Left colon (tissue), 2 donors: ENCODE results near the gene PIP. TPM values are rescaled to one million over a fixed set of nuclear protein-coding genes. Genes with fewer than 3 reads are reported as not detected.
"Not testable (repeated sequence)": the region's sequence is repeated elsewhere in the genome, so short reads cannot be mapped to it uniquely, and the experiment has no call there.

Source experiments
- ATAC-seq: fragments of 200-7000 bp; cut with Tn5 transposase; one replicate; pipeline ENCODE4 v1.9.1; 2020; ENCODE audit warnings: mild to moderate bottlenecking, moderate library complexity
- DNase-seq, 2 donors: peaks; one replicate each; pipeline ENCODE4 v3.0.0-alpha.2; 2020
- intact Hi-C, 2 donors: fragments of 100-400 bp; cut with DNase I in 1 of 2; cut with micrococcal nuclease in 1 of 2; formaldehyde crosslinking; loops; one replicate each; pipeline versions ENCODE4 v1.11.2 to v1.14.0; 2022; cut with DNase I, micrococcal nuclease
- long read RNA-seq: library from polyadenylated mRNA; unstranded; transcript quantifications from one replicate; pipeline ENCODE4 v2.0.0, GENCODE V29; 2021
- total RNA-seq, 2 donors: library from RNA; stranded (reverse); fragmentation: NEBNext Ultra II Directional; extraction: Animal tissue kit (Norgen Biotek cat#: 25700); gene quantifications; one replicate each; pipeline ENCODE4 v1.2.1, GENCODE V29; 2021
- donor health status: DM: no; HTN: no; CAD: no.
- donor health status: DM: yes; HTN: yes; CAD: no.

The PIP gene
- not detected for total RNA-seq
- long read RNA-seq: 0 reads

DNA sequence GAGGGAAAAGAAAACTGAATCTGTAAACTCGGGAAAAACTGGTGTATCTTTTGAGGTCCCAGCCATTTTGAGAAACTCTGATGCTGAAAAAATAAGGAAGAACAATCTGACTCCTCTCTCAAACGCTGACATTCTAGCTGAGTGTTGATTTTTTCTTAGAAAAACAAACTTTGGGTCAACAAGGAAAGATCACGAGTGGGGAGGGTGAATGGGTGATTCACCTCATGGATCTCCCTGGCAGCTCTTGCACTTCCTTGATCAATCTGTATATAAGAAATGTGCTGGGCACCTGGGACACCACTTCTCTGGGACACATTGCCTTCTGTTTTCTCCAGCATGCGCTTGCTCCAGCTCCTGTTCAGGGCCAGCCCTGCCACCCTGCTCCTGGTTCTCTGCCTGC lies at the start of gene PIP:
PIP (plus strand) TSS at position 297 of the 400 bp plus-strand sequence; CDS start at position 337, 40 bp downstream.
- intact Hi-C loops: no loop called here
- ATAC-seq: no peak

DNA sequence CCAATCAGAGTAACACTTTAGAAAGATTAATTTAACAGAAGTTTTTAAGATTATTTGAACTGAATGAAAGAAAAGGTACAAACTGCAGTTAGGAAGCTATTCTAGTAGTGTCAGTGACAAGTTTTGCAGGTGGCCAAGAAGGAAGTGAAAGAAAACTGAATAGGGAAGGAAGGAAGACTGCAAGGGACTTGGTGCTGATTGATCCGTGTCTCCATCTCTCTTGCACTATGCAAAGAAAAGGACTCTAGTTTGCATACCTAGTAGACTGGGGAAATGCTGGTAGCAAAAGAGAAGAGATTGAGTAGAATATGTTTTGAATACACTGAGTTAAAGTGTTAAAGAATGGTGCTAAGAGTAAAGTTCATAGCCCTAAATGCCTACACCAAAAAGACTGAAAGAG lies 46.8 kb upstream of the PIP start:
- ATAC-seq: no peak
- DNase-seq: no peak
- intact Hi-C loops: no loop called here

More for the DNA sequence above, at the start of gene PIP:
- DNase-seq: no peak

GRCh38 chr7:143085610-143086009 lies 46.3 kb upstream of the PIP start:
- ATAC-seq, intact Hi-C loops, DNase-seq: not testable (repeated sequence)

- DNase-seq, intact Hi-C loops, ATAC-seq: not testable (repeated sequence)
Observed at GRCh38 chr7:143088549-143089231, 43.2 kb upstream of the PIP start.

GRCh38 chr7:143096146-143096545 lies 35.7 kb upstream of the PIP start:
- ATAC-seq: no peak
- intact Hi-C loops: no loop called here
- DNase-seq: no peak

DNA sequence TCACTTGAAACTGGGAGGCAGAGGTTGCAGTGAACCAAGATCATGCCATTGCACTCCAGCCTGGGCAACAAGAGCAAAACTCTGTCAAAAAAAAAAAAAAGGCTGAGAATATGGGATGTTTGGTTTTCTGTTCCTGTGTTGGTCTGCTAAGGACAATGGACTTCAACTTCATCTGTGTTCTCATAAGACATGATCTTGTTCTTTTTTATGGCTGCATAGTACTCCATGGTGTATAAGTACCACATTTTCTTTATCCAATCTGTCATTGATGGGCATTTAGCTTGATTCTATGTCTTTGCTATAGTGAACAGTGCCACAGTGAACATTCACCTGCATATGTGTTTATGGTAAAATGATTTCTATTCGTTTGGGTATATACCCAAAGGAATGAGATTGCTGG lies 32.3 kb upstream of the PIP start:
- intact Hi-C loops, ATAC-seq, DNase-seq: not testable (repeated sequence)

DNA sequence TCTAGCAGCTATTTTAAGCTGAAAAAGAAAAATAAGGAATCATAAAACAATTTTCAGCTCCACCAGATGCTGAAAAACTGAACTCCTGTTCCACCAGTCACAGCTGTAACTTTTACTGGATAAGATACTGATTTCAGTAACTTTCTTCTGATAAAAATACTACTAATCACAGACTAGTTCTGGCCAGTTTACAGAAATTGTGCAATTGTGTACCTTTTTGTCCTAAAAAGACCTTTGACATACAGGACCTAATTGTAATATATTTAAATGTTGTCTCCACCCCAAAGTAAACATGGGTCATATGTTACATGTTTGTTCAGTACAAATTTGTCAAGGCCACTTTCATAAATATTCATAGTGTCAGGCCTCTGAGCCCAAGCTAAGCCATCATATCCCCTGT lies 27.1 kb upstream of the PIP start:
- intact Hi-C loops: no loop called here
- ATAC-seq (no peak), DNase-seq (no peak)

DNA sequence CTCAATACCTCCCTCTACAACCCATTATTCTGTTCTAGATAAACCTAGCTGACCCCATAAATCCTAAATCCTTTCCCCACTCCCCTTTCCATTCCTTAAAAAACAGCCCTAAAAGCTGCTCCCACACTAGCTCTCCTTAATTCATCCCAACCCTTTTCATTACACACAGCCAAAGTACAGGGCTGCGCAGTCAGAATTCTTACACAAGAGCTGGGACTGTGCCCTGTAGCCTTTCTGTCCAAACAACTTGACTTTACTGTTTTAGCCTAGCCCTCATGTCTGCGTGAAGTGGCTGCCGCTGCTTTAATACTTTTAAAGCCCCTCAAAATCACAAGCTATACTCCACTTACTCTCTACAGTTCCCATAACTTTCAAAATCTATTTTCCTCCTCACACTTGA lies 23.9 kb upstream of the PIP start:
- DNase-seq, ATAC-seq, intact Hi-C loops: not testable (repeated sequence)

- DNase-seq: no peak
- no peak for ATAC-seq
- intact Hi-C loops: no loop called here
Observed at GRCh38 chr7:143117395-143117794, 14.5 kb upstream of the PIP start.

DNA sequence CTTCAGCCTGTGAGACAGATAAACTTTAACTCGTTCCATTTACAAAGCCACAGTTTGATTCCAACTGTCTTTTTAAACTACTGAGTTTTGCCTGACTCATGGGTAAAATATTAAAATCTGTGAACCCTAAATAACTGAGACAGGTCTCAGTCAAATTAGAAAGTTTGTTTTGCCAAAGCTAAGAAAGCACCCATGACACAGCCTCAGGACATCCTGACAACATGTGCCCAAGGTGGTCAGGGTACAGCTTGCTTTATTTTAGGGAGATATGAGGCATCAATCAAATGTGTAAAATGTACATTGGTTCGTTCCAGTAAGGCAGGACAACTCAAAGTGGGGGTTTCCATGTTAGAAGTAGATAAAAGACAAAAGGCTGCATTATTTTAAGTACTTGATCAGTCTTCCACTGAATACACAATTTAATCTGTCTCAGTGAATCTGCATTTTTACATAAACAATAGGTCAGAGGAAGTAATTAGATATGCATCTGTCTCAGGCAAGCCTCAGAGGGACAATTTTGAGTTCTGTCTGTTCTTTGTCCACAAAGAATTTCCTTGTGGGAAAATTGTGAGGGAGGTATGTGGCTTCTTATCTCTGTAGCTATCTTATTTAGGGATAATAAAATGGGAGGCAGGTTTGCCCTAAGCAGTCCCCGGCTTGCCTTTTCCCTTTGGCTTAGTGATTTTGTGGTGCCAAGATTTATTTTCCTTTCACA lies 11.0 kb upstream of the PIP start:
- intact Hi-C loops: no loop called here
- ATAC-seq: no peak
- no peak for DNase-seq

DNA sequence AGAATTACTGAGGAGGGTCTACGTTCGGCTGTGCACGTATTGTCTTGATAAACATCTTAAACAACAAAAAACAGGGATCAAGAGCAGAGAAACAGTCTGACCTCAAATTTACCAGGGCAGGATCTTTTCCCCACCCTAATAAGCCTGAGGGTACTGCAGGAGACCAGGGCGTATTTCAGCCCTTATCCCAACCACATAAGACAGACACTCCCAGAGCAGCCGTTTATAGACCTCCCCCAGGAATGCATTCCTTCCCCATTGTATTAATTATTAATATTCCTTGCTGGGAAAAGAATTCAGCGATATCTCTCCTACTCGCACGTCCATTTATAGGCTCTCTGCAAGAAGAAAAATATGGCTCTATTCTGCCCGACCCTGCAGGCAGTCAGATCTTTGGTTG lies 8.6 kb upstream of the PIP start:
- ATAC-seq, DNase-seq, intact Hi-C loops: not testable (repeated sequence)

- no peak for DNase-seq
- intact Hi-C loops: no loop called here
- no peak for ATAC-seq
Observed at GRCh38 chr7:143126146-143126545, 5.7 kb upstream of the PIP start.

- no peak for ATAC-seq
- no peak for DNase-seq
Observed at GRCh38 chr7:143129051-143129450, 2.8 kb upstream of the PIP start.

GRCh38 chr7:143129477-143129876 lies 2.4 kb upstream of the PIP start:
- ATAC-seq (no peak), DNase-seq (no peak)
- intact Hi-C loops: no loop called here

More at GRCh38 chr7:143129051-143129450, 2.8 kb upstream of the PIP start:
- intact Hi-C loops: no loop called here

DNA sequence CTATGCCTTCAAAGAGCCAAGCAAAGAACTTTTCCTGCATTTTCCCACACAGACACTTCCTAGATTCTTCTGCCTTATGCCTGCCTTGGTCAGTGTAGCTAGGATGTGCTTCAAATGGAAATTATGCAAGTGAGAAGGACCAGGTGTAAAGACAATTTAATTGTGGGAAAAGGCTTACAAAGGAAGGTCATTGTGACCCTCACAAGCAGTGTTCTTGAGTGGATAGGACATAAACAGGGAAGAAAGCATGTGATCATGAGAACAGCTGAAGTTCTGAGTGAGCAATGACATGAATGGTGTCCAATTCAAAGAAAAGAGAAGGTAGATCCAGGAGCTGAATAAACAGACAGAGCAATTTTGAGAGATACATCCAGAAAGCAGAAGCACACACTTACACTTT lies 1.3 kb upstream of the PIP start:
- ATAC-seq: no peak
- intact Hi-C loops: no loop called here
- DNase-seq: no peak

GRCh38 chr7:143147070-143147469 lies 15.2 kb downstream of the PIP start:
- ATAC-seq: no peak
- intact Hi-C loops: no loop called here

DNA sequence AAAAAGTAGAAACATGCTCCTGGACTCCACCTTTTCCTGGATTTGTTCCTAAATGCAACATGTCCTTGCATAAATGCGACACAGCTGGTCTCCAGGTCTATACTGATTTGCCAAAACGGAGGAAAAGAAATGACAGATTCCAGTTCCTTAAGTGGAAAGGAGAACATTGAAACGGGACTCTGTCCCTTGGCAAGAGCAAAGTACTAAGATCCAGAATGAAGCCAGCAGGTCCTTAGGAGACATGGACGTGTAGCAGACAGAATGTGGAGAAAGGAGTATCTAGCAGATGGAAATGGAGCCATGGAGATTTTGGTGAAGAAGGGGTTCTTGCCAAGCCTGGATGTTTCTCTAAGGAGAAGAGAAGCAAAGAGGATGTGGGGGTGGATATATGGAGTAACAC lies 16.2 kb downstream of the PIP start:
- DNase-seq: no peak
- no peak for ATAC-seq
- intact Hi-C loops: no loop called here

More at GRCh38 chr7:143147070-143147469, 15.2 kb downstream of the PIP start:
- DNase-seq: no peak

DNA sequence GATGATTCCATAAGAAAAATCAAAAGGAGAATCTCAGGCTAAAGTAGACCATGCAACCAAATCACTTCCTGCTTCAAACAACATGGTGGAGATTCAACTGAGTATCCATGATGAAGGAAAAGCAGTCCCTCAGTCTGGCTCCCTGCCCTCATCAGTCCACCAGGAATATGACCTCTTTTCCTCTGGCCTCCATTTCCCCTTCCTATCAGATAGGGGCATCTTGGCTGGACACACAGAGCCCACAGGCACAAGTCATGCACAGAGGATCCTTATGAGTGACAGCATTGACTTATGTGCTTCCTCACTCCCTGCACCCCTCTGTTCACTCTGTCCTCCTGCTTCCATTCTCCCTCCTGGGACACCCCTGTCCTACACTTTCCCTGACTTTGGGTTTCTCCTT lies 16.8 kb downstream of the PIP start:
- intact Hi-C loops: no loop called here
- ATAC-seq (no peak), DNase-seq (no peak)

- intact Hi-C loops, ATAC-seq, DNase-seq: not testable (repeated sequence)
Observed at GRCh38 chr7:143150696-143151095, 18.8 kb downstream of the PIP start.

DNA sequence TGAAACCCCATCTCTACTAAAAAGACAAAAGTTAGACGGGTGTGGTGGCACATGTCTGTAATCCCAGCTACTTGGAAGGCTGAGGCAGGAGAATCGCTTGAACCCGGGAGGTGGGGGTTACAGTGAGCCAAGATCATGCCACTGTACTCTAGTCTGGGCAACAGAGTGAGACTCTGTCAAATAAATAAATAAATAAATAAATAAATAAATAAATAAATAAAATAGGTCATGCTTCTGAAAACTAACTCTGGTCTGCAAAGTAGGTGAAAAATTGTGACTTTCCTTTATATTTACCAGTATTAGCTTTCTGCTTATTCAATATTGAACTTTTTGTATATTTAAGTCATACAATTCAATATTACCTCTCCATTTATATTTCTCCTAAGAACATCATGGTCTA lies 26.7 kb downstream of the PIP start:
- intact Hi-C loops, DNase-seq, ATAC-seq: not testable (repeated sequence)
